Activated T-cell treated with anti-CD3 and anti-CD28 coated beads, Interleukin-2, amount 50 U/mL, for 1 hour (primary cell): ENCODE results near the gene MYOCD.
"Not testable (repeated sequence)": the region's sequence is repeated elsewhere in the genome, so short reads cannot be mapped to it uniquely, and the experiment has no call there.

Experiments used
- DNase-seq: peaks from one replicate; pipeline ENCODE4 v3.0.0-alpha.2; 2020

MYOCD gene

GRCh38 chr17:12665263-12666210, at the start of gene MYOCD:
Gene MYOCD (plus strand): TSS chr17:12665890. CDS start chr17:12666189, 299 bp downstream.
- DNase-seq: no peak

GRCh38 chr17:12616161-12616560, 49.5 kb upstream of the MYOCD start:
- no peak for DNase-seq

- DNase-seq: no peak
Observed at GRCh38 chr17:12618557-12618956, 47.1 kb upstream of the MYOCD start.

- no peak for DNase-seq
Observed at GRCh38 chr17:12619459-12620199, 46.1 kb upstream of the MYOCD start.

- no peak for DNase-seq
Observed at GRCh38 chr17:12620200-12620720, 45.4 kb upstream of the MYOCD start.

GRCh38 chr17:12622726-12623125, 43.0 kb upstream of the MYOCD start:
- DNase-seq: no peak

- no peak for DNase-seq
Observed at GRCh38 chr17:12623220-12623848, 42.4 kb upstream of the MYOCD start.

- DNase-seq: no peak
Observed at GRCh38 chr17:12624211-12624610, 41.5 kb upstream of the MYOCD start.

- DNase-seq: no peak
Observed at GRCh38 chr17:12625092-12625491, 40.6 kb upstream of the MYOCD start.

GRCh38 chr17:12627177-12627629, 38.5 kb upstream of the MYOCD start:
- DNase-seq: no peak

- no peak for DNase-seq
Observed at GRCh38 chr17:12627781-12628451, 37.8 kb upstream of the MYOCD start.

GRCh38 chr17:12631076-12631475, 34.6 kb upstream of the MYOCD start:
- no peak for DNase-seq

GRCh38 chr17:12632785-12633184, 32.9 kb upstream of the MYOCD start:
- no peak for DNase-seq

GRCh38 chr17:12634789-12635414, 30.8 kb upstream of the MYOCD start:
- no peak for DNase-seq

GRCh38 chr17:12635996-12636395, 29.7 kb upstream of the MYOCD start:
- DNase-seq: not testable (repeated sequence)

- DNase-seq: no peak
Observed at GRCh38 chr17:12637015-12637414, 28.7 kb upstream of the MYOCD start.

- DNase-seq: no peak
Observed at GRCh38 chr17:12637745-12638651, 27.7 kb upstream of the MYOCD start.

- no peak for DNase-seq
Observed at GRCh38 chr17:12640364-12640763, 25.3 kb upstream of the MYOCD start.

GRCh38 chr17:12641084-12641483, 24.6 kb upstream of the MYOCD start:
- DNase-seq: no peak

- DNase-seq: no peak
Observed at GRCh38 chr17:12642034-12642433, 23.7 kb upstream of the MYOCD start.

- DNase-seq: no peak
Observed at GRCh38 chr17:12643822-12644221, 21.9 kb upstream of the MYOCD start.
